ENCODE data around the gene PRM2. TPM values are rescaled to one million over a fixed set of nuclear protein-coding genes. Genes with fewer than 3 reads are reported as not detected.

Gene PRM2
- total RNA-seq, 1 donor from 2014 or later = not detected

DNA sequence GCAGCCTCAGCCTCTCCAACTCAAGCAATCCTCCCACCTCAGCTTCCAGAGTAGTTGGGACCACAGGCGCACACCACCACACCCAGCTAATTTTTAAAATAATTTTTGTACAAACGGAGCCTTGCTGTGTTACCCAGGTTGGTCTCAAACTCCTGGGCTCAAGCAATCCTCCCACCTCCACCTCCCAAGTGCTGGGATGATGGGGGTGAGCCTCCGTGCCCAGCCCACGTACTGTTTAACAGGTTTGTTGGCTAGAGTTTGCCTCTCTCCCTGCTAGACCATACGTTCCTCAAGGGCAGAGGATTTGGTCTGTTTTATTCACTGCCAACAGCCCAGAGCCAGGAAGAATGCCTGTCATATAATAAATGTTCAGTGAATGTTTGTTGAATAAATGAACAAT, 46.8 kb downstream of the PRM2 start:
- H3K4me3 ChIP-seq = no peak overlapping the region
- H3K4me1 ChIP-seq = peaks cover 22% of the 10 kb centered on the region
- H3K9me3 ChIP-seq = no peaks in the 10 kb centered on the region
- H3K36me3 ChIP-seq = no peaks in the 10 kb centered on the region
- TF ChIP-seq POLR2A (IDR thresholded peaks at IDR 0.05) (no peak), POLR2AphosphoS5 (IDR thresholded peaks at IDR 0.05; ENCODE audit: insufficient read depth in 1 of 2, low read depth in 1 of 2) (no peak)
- TF ChIP-seq, protein P1, sequence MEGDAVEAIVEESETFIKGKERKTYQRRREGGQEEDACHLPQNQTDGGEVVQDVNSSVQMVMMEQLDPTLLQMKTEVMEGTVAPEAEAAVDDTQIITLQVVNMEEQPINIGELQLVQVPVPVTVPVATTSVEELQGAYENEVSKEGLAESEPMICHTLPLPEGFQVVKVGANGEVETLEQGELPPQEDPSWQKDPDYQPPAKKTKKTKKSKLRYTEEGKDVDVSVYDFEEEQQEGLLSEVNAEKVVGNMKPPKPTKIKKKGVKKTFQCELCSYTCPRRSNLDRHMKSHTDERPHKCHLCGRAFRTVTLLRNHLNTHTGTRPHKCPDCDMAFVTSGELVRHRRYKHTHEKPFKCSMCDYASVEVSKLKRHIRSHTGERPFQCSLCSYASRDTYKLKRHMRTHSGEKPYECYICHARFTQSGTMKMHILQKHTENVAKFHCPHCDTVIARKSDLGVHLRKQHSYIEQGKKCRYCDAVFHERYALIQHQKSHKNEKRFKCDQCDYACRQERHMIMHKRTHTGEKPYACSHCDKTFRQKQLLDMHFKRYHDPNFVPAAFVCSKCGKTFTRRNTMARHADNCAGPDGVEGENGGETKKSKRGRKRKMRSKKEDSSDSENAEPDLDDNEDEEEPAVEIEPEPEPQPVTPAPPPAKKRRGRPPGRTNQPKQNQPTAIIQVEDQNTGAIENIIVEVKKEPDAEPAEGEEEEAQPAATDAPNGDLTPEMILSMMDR (IDR thresholded peaks at IDR 0.05) = no peak
- no peak overlapping the region for H3K27ac ChIP-seq
- DNase-seq (ENCODE audit: extremely low spot score in 2 of 2) = no peak
- H3K27me3 ChIP-seq = no peaks in the 10 kb centered on the region
- intact Hi-C loops (cut with DNase I) = no loop called here

DNA sequence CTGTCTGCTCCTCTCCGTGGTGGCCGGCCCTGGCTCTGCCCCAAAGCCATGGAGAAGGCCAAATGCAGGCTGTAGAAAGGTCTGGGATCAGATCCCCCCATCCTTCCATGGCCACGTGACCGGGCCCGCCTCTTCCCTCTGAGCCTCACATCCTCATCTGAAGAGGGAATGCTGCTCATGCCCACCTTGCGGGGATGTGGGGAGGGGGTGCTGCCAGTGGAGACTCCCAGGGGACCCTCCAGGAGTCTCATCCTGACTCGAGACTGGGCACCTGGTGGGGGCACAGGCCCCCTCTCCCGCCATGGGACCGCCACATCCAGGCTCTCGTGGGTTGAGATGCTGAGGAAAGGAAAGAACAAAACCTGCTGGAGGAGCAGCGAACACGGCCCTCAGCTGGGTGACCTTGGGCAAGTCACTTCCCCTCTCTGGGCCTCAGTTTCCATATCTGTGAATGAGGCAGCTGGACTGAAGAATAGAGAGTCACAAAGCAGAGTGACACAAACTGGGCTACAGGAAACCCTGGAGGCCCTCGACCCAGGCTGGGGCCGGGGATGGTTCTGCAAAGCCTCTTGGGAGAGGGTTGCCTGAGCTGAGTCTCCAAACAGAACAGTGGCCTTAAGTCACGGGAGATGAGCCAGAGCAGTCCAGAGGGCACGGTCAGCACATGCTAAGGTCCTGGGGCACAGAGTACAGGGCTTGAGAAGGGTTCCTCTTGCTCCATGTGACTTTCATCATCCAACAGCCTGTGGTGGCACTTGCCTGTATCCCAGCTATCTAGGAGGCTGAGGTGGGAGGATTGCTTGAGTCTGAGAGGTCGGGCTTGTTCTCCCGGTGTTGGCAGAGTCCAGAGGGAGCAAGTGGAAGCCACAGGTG, 50.4 kb downstream of the PRM2 start:
- H3K27ac ChIP-seq = no peak overlapping the region
- DNase-seq (ENCODE audit: extremely low spot score in 2 of 2) = no peak
- TF ChIP-seq POLR2AphosphoS5 (IDR thresholded peaks at IDR 0.05; ENCODE audit: insufficient read depth in 1 of 2, low read depth in 1 of 2) (no peak), POLR2A (IDR thresholded peaks at IDR 0.05) (no peak)
- TF ChIP-seq, protein P1 (IDR thresholded peaks at IDR 0.05) = no peak
- no peak overlapping the region for H3K4me3 ChIP-seq
- H3K9me3 ChIP-seq = no peaks in the 10 kb centered on the region
- no peaks in the 10 kb centered on the region for H3K27me3 ChIP-seq
- intact Hi-C loops (cut with DNase I) = no loop called here
- peaks cover 17% of the 10 kb centered on the region for H3K4me1 ChIP-seq
- no peaks in the 10 kb centered on the region for H3K36me3 ChIP-seq

Small RNA genes within 50 kb of the gene (microRNA-seq; reads per million reads assigned to microRNA genes)
- not detected for gene MIR548H2 (ENCODE audit: borderline number of aligned reads, borderline replicate concordance)

Small RNA genes within 50 kb of the gene (small RNA-seq; reads per million reads assigned to genes)
- gene MIR548H2 (not detected), gene RF00019 (not detected), gene RF00554 (not detected)

Other genes starting within 250 kb of the PRM2 start
- gene SOCS1, start 20.3 kb downstream of the PRM2 start, total RNA-seq = 22.1 TPM
- not detected for gene TNP2, start 7.2 kb downstream of the PRM2 start, total RNA-seq
- not detected for gene PRM3, start 2.9 kb downstream of the PRM2 start, total RNA-seq
- gene PRM1, start 4.8 kb upstream of the PRM2 start, total RNA-seq = not detected
- 0.74 TPM for gene RMI2, start 69.0 kb upstream of the PRM2 start, total RNA-seq